Activated CD8-positive, alpha-beta memory T cell treated with anti-CD3 and anti-CD28 coated beads, Interleukin-2, amount 50 U/mL, for 24 hours (primary cell): Measurements from ENCODE around the gene RAB4B.
"Not testable (repeated sequence)": the region's sequence is repeated elsewhere in the genome, so short reads cannot be mapped to it uniquely, and the experiment has no call there.

ENCODE experiments used
- DNase-seq: peaks from one replicate; pipeline ENCODE4 v3.0.0-alpha.2; 2020; ENCODE audit errors: extremely low read depth

RAB4B gene

GRCh38 chr19:40777937-40778705 is at the start of gene RAB4B:
RAB4B (plus strand) TSS chr19:40778247; CDS start chr19:40778376, 129 bp downstream.
- DNase-seq: peak; percentile 100

GRCh38 chr19:40730065-40730464 is 48.0 kb upstream of the RAB4B start:
- DNase-seq: not testable (repeated sequence)

- not testable (repeated sequence) for DNase-seq
Observed at GRCh38 chr19:40732304-40732703, 45.7 kb upstream of the RAB4B start.

- no peak for DNase-seq
Observed at GRCh38 chr19:40733149-40733548, 44.9 kb upstream of the RAB4B start.

- no peak for DNase-seq
Observed at GRCh38 chr19:40735013-40735771, 42.9 kb upstream of the RAB4B start.

GRCh38 chr19:40736661-40737060 is 41.4 kb upstream of the RAB4B start:
- no peak for DNase-seq

GRCh38 chr19:40737102-40737644 is 40.9 kb upstream of the RAB4B start:
- no peak for DNase-seq

GRCh38 chr19:40739030-40739839 is 38.8 kb upstream of the RAB4B start:
- no peak for DNase-seq

GRCh38 chr19:40739871-40740703 is 38.0 kb upstream of the RAB4B start:
- no peak for DNase-seq

- no peak for DNase-seq
Observed at GRCh38 chr19:40740747-40741146, 37.3 kb upstream of the RAB4B start.

GRCh38 chr19:40741527-40742390 is 36.3 kb upstream of the RAB4B start:
- DNase-seq: no peak

GRCh38 chr19:40742477-40742876 is 35.6 kb upstream of the RAB4B start:
- DNase-seq: no peak

GRCh38 chr19:40742886-40743285 is 35.2 kb upstream of the RAB4B start:
- DNase-seq: no peak

GRCh38 chr19:40743926-40744325 is 34.1 kb upstream of the RAB4B start:
- DNase-seq: no peak

- DNase-seq: no peak
Observed at GRCh38 chr19:40744554-40745401, 33.3 kb upstream of the RAB4B start.

- DNase-seq: no peak
Observed at GRCh38 chr19:40745402-40745780, 32.7 kb upstream of the RAB4B start.

- DNase-seq: no peak
Observed at GRCh38 chr19:40747536-40747935, 30.5 kb upstream of the RAB4B start.

GRCh38 chr19:40750058-40750873 is 27.8 kb upstream of the RAB4B start, which contains the start of gene ACTMAP:
ACTMAP (minus strand) TSS chr19:40750477; CDS start chr19:40749803, 674 bp downstream.
- DNase-seq: peak; percentile 99
